Measurements from ENCODE around the gene C9orf43. TPM values are rescaled to one million over a fixed set of nuclear protein-coding genes. Genes with fewer than 3 reads are reported as not detected.

C9orf43 gene
- total and polyA plus RNA-seq, 2 experiments from 2014 or later: 0.63 to 1.1 TPM

- no peak for TF ChIP-seq REST (IDR thresholded peaks at IDR 0.05; ENCODE audit: unreplicated experiment)
- no peak for TF ChIP-seq CTCF (conservative IDR thresholded peaks at IDR 0.05; ENCODE audit: low read depth in 2 of 2)
- no peak for TF ChIP-seq ZNF331 (CRISPR knock-in tag; IDR thresholded peaks at IDR 0.05; ENCODE audit: low read depth)
- no peak for TF ChIP-seq ETS1 (IDR thresholded peaks at IDR 0.05)
- TF ChIP-seq EZH2phosphoT487 (IDR thresholded peaks at IDR 0.05; ENCODE audit: unreplicated experiment): no peak
These were observed 49.1 kb upstream of the C9orf43 start (continued) for GRCh38 chr9:113361304-113362018.

GRCh38 chr9:113363336-113363735 is 47.2 kb upstream of the C9orf43 start:
- no peaks in the 10 kb centered on the region for H3K9me3 Mint-ChIP-seq

GRCh38 chr9:113364951-113365350 is 45.6 kb upstream of the C9orf43 start:
- H3K4me3 ChIP-seq: no peak overlapping the region
- H3F3A ChIP-seq (replicated peaks; ENCODE audit: low read depth): no peaks in the 10 kb centered on the region
- H4K20me1 ChIP-seq (replicated peaks; ENCODE audit: insufficient read depth): no peaks in the 10 kb centered on the region
- Mint-ChIP-seq H3K36me3 (ENCODE audit: low read depth) (no peaks in the 10 kb centered on the region; the same call in 2 of the 3 replicates), H3K9me3 (no peaks in the 10 kb centered on the region), H3K4me1 (no peaks in the 10 kb centered on the region), H3K27ac (no peak overlapping the region), H3K27me3 (ENCODE audit: insufficient read depth, low read depth, poor library complexity) (no peaks in the 10 kb centered on the region), H3K4me3 (no peak overlapping the region)
- no peaks in the 10 kb centered on the region for H3K4me1 ChIP-seq (ENCODE audit: insufficient read depth)
- H3K4me2 ChIP-seq: no peak overlapping the region
- no peaks in the 10 kb centered on the region for H3K9me2 ChIP-seq (ENCODE audit: insufficient read depth)
- H3K27me3 ChIP-seq (ENCODE audit: insufficient read depth): no peaks in the 10 kb centered on the region
- no peaks in the 10 kb centered on the region for H3K36me3 ChIP-seq (ENCODE audit: insufficient read depth)
- no peak overlapping the region for H2AFZ ChIP-seq
- H3K79me2 ChIP-seq (replicated peaks; ENCODE audit: insufficient read depth): no peaks in the 10 kb centered on the region
- DNase-seq (ENCODE audit: low spot score) (no peak), ATAC-seq (no peak)
- H3K27ac ChIP-seq (ENCODE audit: low read depth): no peak overlapping the region
- TF ChIP-seq EZH2 (IDR thresholded peaks at IDR 0.05; ENCODE audit: low read depth, unreplicated experiment) (no peak), EZH2phosphoT487 (IDR thresholded peaks at IDR 0.05; ENCODE audit: unreplicated experiment) (no peak), CTCF (conservative IDR thresholded peaks at IDR 0.05; ENCODE audit: low read depth in 2 of 2) (no peak), ZNF331 (CRISPR knock-in tag; IDR thresholded peaks at IDR 0.05; ENCODE audit: low read depth) (no peak)

More at GRCh38 chr9:113363336-113363735, 47.2 kb upstream of the C9orf43 start:
- DNase-seq (ENCODE audit: low spot score) (no peak), ATAC-seq (no peak)
- Mint-ChIP-seq H3K4me1 (no peaks in the 10 kb centered on the region), H3K4me3 (no peak overlapping the region), H3K27ac (no peak overlapping the region), H3K36me3 (ENCODE audit: low read depth) (no peaks in the 10 kb centered on the region), H3K27me3 (ENCODE audit: insufficient read depth, low read depth, poor library complexity) (no peaks in the 10 kb centered on the region)
- no peaks in the 10 kb centered on the region for H3K36me3 ChIP-seq (ENCODE audit: insufficient read depth)
- H3K27me3 ChIP-seq (ENCODE audit: insufficient read depth): no peaks in the 10 kb centered on the region
- H3K4me3 ChIP-seq: no peak overlapping the region
- H3K79me2 ChIP-seq (replicated peaks; ENCODE audit: insufficient read depth): no peaks in the 10 kb centered on the region
- no peaks in the 10 kb centered on the region for H3K4me1 ChIP-seq (ENCODE audit: insufficient read depth)
- no peaks in the 10 kb centered on the region for H4K20me1 ChIP-seq (replicated peaks; ENCODE audit: insufficient read depth)
- H3K27ac ChIP-seq (ENCODE audit: low read depth): no peak overlapping the region
- H3K9me2 ChIP-seq (ENCODE audit: insufficient read depth): no peaks in the 10 kb centered on the region
- H3K4me2 ChIP-seq: no peak overlapping the region
- no peak overlapping the region for H2AFZ ChIP-seq
- H3F3A ChIP-seq (replicated peaks; ENCODE audit: low read depth): no peaks in the 10 kb centered on the region
- no peak for TF ChIP-seq JUNB (IDR thresholded peaks at IDR 0.05; ENCODE audit: unreplicated experiment)
